Raji (cell line): ENCODE results near the gene UBE4B.

Experiments
- POLR2A ChIP-seq: IDR thresholded peaks from 2 replicates; pipeline ENCODE4 v1.6.1; 2011; ENCODE audit warnings: low read depth, low read length, control low read depth; ENCODE audit not compliant: insufficient read depth

Gene UBE4B

GRCh38 chr1:10060311-10061100 lies 27.7 kb downstream of the UBE4B start:
- TF ChIP-seq POLR2A, result no peak

- TF ChIP-seq POLR2A, result no peak
Measured at GRCh38 chr1:10061276-10061675, 28.5 kb downstream of the UBE4B start.

GRCh38 chr1:10063878-10064277 lies 31.1 kb downstream of the UBE4B start:
- TF ChIP-seq POLR2A, result no peak

GRCh38 chr1:10064416-10065343 lies 31.9 kb downstream of the UBE4B start:
- no peak for TF ChIP-seq POLR2A

- TF ChIP-seq POLR2A, result no peak
Measured at GRCh38 chr1:10065344-10065685, 32.6 kb downstream of the UBE4B start.

GRCh38 chr1:10065760-10066159 lies 33.0 kb downstream of the UBE4B start:
- no peak for TF ChIP-seq POLR2A

GRCh38 chr1:10068605-10069294 lies 36.0 kb downstream of the UBE4B start:
- no peak for TF ChIP-seq POLR2A

GRCh38 chr1:10070206-10070605 lies 37.4 kb downstream of the UBE4B start:
- TF ChIP-seq POLR2A, result no peak

GRCh38 chr1:10071640-10072039 lies 38.9 kb downstream of the UBE4B start:
- TF ChIP-seq POLR2A, result no peak

GRCh38 chr1:10074059-10074851 lies 41.5 kb downstream of the UBE4B start:
- peak; percentile 34; the same call in 1 of the 2 replicates for TF ChIP-seq POLR2A

- TF ChIP-seq POLR2A, result no peak
Measured at GRCh38 chr1:10074852-10075730, 42.3 kb downstream of the UBE4B start.

GRCh38 chr1:10075732-10076131 lies 43.0 kb downstream of the UBE4B start:
- TF ChIP-seq POLR2A, result no peak

GRCh38 chr1:10078494-10078893 lies 45.7 kb downstream of the UBE4B start:
- no peak for TF ChIP-seq POLR2A

GRCh38 chr1:10080523-10080922 lies 47.8 kb downstream of the UBE4B start:
- no peak for TF ChIP-seq POLR2A
